Measurements from ENCODE around the gene TMEM79.

The TMEM79 gene

GRCh38 chr1:156257711-156258110, 26.4 kb upstream of the TMEM79 start:
- Histone ChIP-seq H3K4me3 (ENCODE audit: low read depth in 1 of 2, low read length in 2 of 2) (no peak overlapping the region), H4K20me1 (ENCODE audit: insufficient read depth, low read length) (peaks cover 3% of the 10 kb centered on the region; the same call in 1 of the 2 replicates), H3K9me3 (ENCODE audit: insufficient read depth, low read length, severe bottlenecking) (no peaks in the 10 kb centered on the region), H3K4me1 (ENCODE audit: insufficient read depth, low read length) (no peaks in the 10 kb centered on the region), H3K36me3 (ENCODE audit: insufficient read depth, low read length) (peaks cover 88% of the 10 kb centered on the region), H2AFZ (ENCODE audit: low read depth, low read length) (no peak overlapping the region), H3K79me2 (ENCODE audit: insufficient read depth, low read length) (no peaks in the 10 kb centered on the region), H3K4me2 (ENCODE audit: insufficient read depth, low read length) (no peak overlapping the region), H3K27me3 (ENCODE audit: insufficient read depth, low read length, poor library complexity) (no peaks in the 10 kb centered on the region), H3K9ac (ENCODE audit: low read depth, low read length) (no peak overlapping the region), H3K27ac (ENCODE audit: low read length) (no peak overlapping the region)
- ATAC-seq (ENCODE audit: insufficient read depth, low read depth) (no peak), DNase-seq (no peak)
- TF ChIP-seq, protein P1, sequence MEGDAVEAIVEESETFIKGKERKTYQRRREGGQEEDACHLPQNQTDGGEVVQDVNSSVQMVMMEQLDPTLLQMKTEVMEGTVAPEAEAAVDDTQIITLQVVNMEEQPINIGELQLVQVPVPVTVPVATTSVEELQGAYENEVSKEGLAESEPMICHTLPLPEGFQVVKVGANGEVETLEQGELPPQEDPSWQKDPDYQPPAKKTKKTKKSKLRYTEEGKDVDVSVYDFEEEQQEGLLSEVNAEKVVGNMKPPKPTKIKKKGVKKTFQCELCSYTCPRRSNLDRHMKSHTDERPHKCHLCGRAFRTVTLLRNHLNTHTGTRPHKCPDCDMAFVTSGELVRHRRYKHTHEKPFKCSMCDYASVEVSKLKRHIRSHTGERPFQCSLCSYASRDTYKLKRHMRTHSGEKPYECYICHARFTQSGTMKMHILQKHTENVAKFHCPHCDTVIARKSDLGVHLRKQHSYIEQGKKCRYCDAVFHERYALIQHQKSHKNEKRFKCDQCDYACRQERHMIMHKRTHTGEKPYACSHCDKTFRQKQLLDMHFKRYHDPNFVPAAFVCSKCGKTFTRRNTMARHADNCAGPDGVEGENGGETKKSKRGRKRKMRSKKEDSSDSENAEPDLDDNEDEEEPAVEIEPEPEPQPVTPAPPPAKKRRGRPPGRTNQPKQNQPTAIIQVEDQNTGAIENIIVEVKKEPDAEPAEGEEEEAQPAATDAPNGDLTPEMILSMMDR (IDR thresholded peaks at IDR 0.05; ENCODE audit: borderline replicate concordance, extremely low read depth, low read length, poor library complexity, severe bottlenecking) = no peak
- TF ChIP-seq EZH2 (IDR thresholded peaks at IDR 0.05; ENCODE audit: borderline replicate concordance, low read depth, low read length, severe bottlenecking) = no peak

DNA sequence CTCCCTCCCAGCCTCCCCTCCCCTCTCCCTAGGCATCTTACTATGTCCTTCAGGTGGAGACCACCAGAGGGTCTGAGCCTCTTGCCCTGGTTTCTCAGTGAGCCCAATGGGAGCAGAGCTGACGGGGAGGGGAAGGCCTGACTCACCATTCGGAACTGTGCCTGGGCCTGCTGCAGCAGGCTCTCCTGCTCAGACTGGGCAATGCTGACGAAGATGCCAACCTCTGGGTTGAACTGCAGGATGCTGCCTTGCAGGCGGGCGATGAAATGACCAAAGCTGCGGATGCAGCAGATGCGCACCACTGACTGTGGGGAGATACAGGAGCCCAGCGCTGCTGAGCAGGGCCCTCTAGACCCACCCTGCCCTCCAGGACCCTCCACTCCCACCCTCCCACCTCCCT, 25.3 kb upstream of the TMEM79 start:
- H3K27me3 ChIP-seq (ENCODE audit: insufficient read depth, low read length, poor library complexity) = no peaks in the 10 kb centered on the region
- no peak overlapping the region for H3K4me2 ChIP-seq (ENCODE audit: insufficient read depth, low read length)
- H3K27ac ChIP-seq (ENCODE audit: low read length) = no peak overlapping the region
- H3K9ac ChIP-seq (ENCODE audit: low read depth, low read length) = no peak overlapping the region
- ATAC-seq (ENCODE audit: insufficient read depth, low read depth) = no peak
- H3K4me1 ChIP-seq (ENCODE audit: insufficient read depth, low read length) = no peaks in the 10 kb centered on the region
- no peak for DNase-seq
- peaks cover 88% of the 10 kb centered on the region for H3K36me3 ChIP-seq (ENCODE audit: insufficient read depth, low read length)
- H4K20me1 ChIP-seq (ENCODE audit: insufficient read depth, low read length) = peaks cover 3% of the 10 kb centered on the region; the same call in 1 of the 2 replicates
- no peak for TF ChIP-seq EZH2 (IDR thresholded peaks at IDR 0.05; ENCODE audit: borderline replicate concordance, low read depth, low read length, severe bottlenecking)
- TF ChIP-seq, protein P1 (IDR thresholded peaks at IDR 0.05; ENCODE audit: borderline replicate concordance, extremely low read depth, low read length, poor library complexity, severe bottlenecking) = no peak
- no peak overlapping the region for H3K4me3 ChIP-seq (ENCODE audit: low read depth in 1 of 2, low read length in 2 of 2)
- H3K79me2 ChIP-seq (ENCODE audit: insufficient read depth, low read length) = no peaks in the 10 kb centered on the region
- no peak overlapping the region for H2AFZ ChIP-seq (ENCODE audit: low read depth, low read length)
- no peaks in the 10 kb centered on the region for H3K9me3 ChIP-seq (ENCODE audit: insufficient read depth, low read length, severe bottlenecking)

DNA sequence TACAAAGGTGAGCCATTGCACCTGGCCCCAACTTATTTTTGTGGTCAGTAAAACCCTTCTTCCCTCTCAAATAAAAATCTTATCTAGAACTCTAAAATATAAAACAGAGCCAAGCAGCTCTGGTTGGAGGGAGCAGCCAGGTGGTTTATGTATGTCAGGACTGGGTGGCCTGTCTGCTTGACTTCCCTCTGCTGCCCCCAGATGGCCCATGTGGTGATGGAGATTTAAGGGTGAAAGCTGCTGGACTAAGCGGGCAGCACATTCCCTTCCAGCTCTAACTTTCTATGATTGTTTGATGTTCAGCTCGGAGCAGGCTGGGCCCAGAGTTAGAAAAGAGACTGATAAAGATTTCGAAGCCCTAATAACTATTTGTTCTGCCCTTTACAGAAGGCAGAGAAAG, 24.3 kb upstream of the TMEM79 start:
- H3K27ac ChIP-seq (ENCODE audit: low read length) = no peak overlapping the region
- no peak for ATAC-seq (ENCODE audit: insufficient read depth, low read depth)
- peaks cover 3% of the 10 kb centered on the region; the same call in 1 of the 2 replicates for H4K20me1 ChIP-seq (ENCODE audit: insufficient read depth, low read length)
- no peak overlapping the region for H3K4me2 ChIP-seq (ENCODE audit: insufficient read depth, low read length)
- H3K9ac ChIP-seq (ENCODE audit: low read depth, low read length) = no peak overlapping the region
- no peak overlapping the region for H2AFZ ChIP-seq (ENCODE audit: low read depth, low read length)
- DNase-seq = no peak
- TF ChIP-seq, protein P1 (IDR thresholded peaks at IDR 0.05; ENCODE audit: borderline replicate concordance, extremely low read depth, low read length, poor library complexity, severe bottlenecking) = peak; percentile 10
- TF ChIP-seq EZH2 (IDR thresholded peaks at IDR 0.05; ENCODE audit: borderline replicate concordance, low read depth, low read length, severe bottlenecking) = no peak
- H3K36me3 ChIP-seq (ENCODE audit: insufficient read depth, low read length) = peaks cover 86% of the 10 kb centered on the region
- H3K27me3 ChIP-seq (ENCODE audit: insufficient read depth, low read length, poor library complexity) = no peaks in the 10 kb centered on the region
- no peaks in the 10 kb centered on the region for H3K79me2 ChIP-seq (ENCODE audit: insufficient read depth, low read length)
- no peaks in the 10 kb centered on the region for H3K9me3 ChIP-seq (ENCODE audit: insufficient read depth, low read length, severe bottlenecking)
- no peak overlapping the region for H3K4me3 ChIP-seq (ENCODE audit: low read depth in 1 of 2, low read length in 2 of 2)
- no peaks in the 10 kb centered on the region for H3K4me1 ChIP-seq (ENCODE audit: insufficient read depth, low read length)

DNA sequence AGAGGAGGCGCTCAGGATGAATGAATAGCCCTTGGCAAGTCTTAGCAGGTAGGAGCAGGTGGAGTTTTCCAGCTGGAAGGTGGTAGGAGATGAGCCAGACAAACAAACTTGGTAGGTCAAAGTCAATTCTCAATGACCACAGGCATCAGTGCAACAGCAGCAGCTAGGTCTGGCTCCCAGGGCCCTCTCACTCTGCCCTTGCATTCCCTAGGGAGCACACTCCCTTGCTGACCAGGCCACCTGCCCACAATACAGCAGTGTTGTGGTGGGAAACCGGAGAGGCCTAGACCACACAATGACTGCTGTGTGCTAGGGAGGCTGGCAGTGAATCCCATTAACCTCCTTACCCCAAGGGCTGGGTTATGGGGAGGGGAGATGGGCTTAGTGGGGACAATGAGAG, 23.2 kb upstream of the TMEM79 start:
- H3K79me2 ChIP-seq (ENCODE audit: insufficient read depth, low read length) = no peaks in the 10 kb centered on the region
- H3K4me1 ChIP-seq (ENCODE audit: insufficient read depth, low read length) = no peaks in the 10 kb centered on the region
- no peaks in the 10 kb centered on the region for H3K9me3 ChIP-seq (ENCODE audit: insufficient read depth, low read length, severe bottlenecking)
- no peak overlapping the region for H2AFZ ChIP-seq (ENCODE audit: low read depth, low read length)
- H3K36me3 ChIP-seq (ENCODE audit: insufficient read depth, low read length) = peaks cover 93% of the 10 kb centered on the region
- H3K4me2 ChIP-seq (ENCODE audit: insufficient read depth, low read length) = no peak overlapping the region
- no peak overlapping the region for H3K4me3 ChIP-seq (ENCODE audit: low read depth in 1 of 2, low read length in 2 of 2)
- H4K20me1 ChIP-seq (ENCODE audit: insufficient read depth, low read length) = peaks cover 3% of the 10 kb centered on the region; the same call in 1 of the 2 replicates
- H3K9ac ChIP-seq (ENCODE audit: low read depth, low read length) = no peak overlapping the region
- H3K27ac ChIP-seq (ENCODE audit: low read length) = no peak overlapping the region
- no peaks in the 10 kb centered on the region for H3K27me3 ChIP-seq (ENCODE audit: insufficient read depth, low read length, poor library complexity)
- TF ChIP-seq, protein P1 (IDR thresholded peaks at IDR 0.05; ENCODE audit: borderline replicate concordance, extremely low read depth, low read length, poor library complexity, severe bottlenecking) = no peak
- no peak for TF ChIP-seq EZH2 (IDR thresholded peaks at IDR 0.05; ENCODE audit: borderline replicate concordance, low read depth, low read length, severe bottlenecking)
- DNase-seq (no peak), ATAC-seq (ENCODE audit: insufficient read depth, low read depth) (no peak)
